Endothelial cell of hepatic sinusoid (primary cell): Measurements from ENCODE around the gene GFRAL.

Experiments
- in situ Hi-C: cut with HindIII; loops from 2 replicates; pipeline ENCODE4 v1.10.0; 2017; ENCODE audit warnings: low sequenced_read_pairs

Gene GFRAL

GRCh38 chr6:55423933-55424332 lies 96.7 kb downstream of the GFRAL start:
- in situ Hi-C loops: no loop called here

DNA sequence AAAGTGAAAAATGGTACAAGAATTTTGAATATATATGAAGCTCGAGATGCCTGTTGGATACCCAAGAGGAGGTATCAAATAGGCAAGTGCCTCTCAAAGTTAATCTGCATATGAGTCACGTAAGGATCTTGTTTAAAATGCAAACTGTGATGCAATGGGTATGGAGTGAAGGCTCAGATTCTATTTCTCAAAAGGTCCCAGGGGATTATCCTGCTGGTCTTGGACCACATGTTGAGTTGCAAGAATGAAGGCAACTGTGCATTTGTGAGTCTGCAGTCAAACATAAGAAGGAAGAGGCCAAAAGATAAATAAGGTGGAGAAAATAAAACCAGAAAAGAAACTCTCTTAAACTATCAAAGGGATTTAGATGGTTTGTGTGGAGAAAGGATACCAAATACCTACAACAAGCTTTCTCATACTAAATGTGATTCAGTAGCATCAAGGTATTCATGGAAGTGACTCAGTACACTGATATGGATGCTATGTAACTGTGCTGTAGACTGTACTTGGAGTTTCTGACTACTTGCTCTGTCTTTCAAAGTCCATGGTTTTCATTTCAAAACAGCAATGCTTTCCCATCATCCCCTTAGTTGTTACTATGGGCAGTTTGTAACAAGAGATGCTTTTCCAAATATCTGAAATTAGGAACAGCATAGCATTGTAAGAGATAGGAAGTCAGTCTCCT lies 106.3 kb downstream of the GFRAL start:
- in situ Hi-C loops: no loop called here

DNA sequence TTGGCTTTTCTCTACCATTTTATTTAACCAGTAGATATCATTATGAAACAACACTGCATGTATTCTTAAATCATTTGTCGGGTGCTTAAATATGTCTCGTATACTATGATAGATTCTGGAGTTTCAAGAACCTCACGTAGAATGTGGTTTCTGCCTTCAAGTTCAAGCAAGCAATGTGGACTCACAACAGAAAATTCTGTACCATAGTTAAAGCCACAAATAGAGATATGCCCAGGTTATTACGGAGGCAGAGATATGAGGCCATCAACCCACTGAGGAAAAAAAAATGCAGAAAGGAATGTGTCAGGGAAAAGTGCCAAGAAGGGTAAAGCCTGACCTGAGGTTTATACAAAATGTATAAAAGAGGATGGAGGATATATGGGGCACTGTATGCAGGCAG lies 109.9 kb downstream of the GFRAL start:
- in situ Hi-C loops: no loop called here

- in situ Hi-C loops: no loop called here
Observed at GRCh38 chr6:55438203-55438602, 110.9 kb downstream of the GFRAL start.

DNA sequence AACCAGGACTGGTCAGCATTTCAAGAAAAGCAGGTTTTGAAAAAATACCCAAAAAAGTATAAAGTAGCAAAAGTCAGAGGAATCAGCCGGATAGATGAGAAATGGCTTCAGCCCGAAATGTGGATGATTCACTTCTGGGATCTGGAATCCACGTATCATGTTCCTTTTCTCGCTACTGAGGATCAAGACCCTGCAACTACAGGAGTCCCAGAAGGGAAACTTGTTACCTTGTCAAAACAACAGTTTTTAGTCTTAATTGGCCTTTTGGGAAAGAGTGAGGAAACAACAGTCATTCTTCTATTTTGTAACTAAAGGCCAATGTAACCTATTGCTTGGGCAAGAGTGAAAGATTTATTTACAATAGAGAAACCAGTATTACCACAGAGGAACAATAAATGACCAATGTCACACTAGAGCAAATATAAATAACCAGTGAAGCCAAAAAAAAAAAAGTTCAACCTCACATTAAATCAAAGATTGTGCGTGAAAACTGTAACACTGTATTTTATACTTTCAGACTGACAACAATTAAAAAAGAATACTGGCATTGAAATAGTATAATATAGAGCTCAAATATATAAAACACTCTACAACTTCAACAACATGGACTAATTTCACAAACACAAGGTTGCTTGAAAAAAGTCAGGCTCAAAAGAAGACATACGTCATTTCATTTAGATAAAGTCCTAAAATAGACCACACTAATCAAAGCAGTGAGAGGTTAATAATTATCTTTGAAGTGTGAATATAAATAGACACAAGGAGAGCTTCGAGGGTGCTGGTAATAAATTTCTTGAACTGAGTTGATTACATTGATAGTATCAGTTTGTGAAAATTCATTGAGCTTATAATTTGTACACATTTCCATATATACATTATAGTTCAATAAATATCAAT lies 116.2 kb downstream of the GFRAL start:
- in situ Hi-C loops: no loop called here

DNA sequence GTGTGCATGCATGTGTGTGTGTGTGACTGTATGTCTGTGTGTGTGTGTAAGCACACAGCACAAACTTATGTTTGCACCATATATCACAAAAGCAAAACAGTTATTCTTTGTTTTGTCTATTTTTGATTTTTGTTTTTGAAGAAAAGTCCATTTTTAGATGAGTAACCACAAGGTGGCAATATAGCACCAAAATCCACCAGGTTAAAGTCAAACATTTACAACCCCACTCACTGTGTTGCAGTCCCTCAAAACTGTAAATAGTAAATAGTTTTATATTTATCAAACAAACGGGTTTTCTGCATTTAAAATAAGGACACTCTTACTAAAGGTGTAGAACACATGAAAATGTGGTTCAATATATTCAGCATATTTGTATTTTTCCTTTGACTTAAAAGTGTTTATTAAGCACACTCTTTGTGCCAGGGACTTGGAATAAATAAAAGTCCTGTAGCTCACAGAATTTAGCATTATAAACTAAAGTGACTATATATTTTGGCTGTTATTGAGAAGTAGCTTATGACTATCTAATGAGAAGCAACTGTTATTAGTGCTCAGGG lies 118.5 kb downstream of the GFRAL start:
- in situ Hi-C loops: no loop called here

DNA sequence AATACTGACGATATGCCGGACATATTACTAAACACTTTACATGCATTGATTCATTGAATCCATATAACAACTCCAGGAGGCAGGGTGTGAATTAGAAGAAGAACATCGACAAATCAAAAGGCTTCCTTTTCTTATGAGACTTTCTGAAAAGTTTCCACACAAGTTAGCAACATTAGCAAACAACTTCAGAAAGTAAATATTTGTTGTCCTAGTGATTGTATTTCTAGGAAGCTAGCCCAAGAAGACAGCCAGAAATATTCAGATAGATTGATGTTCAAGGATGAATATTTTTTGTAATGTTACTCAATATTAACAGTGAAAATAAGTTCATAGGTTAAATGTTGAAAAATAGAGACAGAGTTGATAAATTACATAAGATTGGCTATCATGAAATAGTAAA lies 120.6 kb downstream of the GFRAL start:
- in situ Hi-C loops: no loop called here

DNA sequence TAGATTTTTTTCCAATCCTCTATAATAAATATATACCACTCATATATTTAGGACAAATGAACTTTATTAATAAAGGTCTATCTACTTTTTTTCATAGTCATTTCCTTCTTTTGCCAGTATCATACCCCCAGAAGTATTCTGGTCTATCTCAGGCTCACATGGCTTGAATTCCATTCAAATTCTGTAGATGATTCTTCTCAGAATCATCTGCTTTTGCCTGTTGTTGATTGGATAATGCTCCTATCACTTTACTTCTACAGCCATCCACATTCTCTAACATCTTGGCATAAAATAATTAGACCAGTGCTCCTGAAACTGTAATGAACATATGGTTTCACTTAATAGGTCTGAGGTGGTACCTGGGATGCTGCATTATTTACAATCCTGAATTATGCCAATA lies 121.2 kb downstream of the GFRAL start:
- in situ Hi-C loops: no loop called here

DNA sequence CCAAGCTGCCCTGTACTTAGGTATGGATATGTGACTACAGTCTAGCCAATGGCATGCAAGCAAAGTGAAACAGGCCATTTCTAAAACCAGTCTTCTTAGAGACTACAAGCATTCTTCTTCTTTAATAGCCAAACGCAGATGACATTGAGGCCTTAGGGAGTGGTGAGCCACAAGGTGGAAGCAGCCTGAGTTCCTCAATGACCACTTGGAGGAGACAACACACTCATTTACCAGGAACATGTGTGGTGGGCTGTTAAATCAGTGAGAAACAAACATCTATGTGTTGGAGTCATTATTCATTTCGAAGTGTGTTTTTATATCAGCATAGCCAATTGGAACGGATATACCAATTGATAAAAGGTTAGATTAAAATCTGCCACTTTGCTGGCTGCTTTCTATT lies 122.0 kb downstream of the GFRAL start:
- in situ Hi-C loops: no loop called here

DNA sequence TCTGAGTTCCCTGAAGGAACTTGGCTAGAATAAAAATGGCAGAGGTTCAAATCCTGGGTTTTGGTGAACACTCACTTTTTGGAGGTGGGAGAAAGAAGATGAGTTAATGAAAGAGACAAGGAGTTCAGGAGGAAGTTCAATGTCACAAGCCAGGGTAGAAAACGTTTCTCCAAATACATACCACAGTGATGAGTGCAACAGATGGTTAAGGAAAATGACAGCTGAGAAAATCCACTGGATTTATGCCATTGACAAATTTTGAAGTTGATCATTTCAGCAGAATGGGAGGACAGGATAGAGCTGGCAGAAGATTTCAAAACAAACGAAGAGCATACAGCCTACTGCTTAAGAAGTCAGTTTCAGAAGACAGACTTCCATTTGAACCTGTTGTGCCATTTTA lies 122.7 kb downstream of the GFRAL start:
- in situ Hi-C loops: no loop called here
